ENCODE measurements around the gene KRCC1. TPM values are rescaled to one million over a fixed set of nuclear protein-coding genes. Genes with fewer than 3 reads are reported as not detected.
A peak's percentile ranks its signal among the peaks of the same experiment; 100 is the strongest.

The KRCC1 gene
- total RNA-seq, 1 donor = 43.2 TPM

DNA sequence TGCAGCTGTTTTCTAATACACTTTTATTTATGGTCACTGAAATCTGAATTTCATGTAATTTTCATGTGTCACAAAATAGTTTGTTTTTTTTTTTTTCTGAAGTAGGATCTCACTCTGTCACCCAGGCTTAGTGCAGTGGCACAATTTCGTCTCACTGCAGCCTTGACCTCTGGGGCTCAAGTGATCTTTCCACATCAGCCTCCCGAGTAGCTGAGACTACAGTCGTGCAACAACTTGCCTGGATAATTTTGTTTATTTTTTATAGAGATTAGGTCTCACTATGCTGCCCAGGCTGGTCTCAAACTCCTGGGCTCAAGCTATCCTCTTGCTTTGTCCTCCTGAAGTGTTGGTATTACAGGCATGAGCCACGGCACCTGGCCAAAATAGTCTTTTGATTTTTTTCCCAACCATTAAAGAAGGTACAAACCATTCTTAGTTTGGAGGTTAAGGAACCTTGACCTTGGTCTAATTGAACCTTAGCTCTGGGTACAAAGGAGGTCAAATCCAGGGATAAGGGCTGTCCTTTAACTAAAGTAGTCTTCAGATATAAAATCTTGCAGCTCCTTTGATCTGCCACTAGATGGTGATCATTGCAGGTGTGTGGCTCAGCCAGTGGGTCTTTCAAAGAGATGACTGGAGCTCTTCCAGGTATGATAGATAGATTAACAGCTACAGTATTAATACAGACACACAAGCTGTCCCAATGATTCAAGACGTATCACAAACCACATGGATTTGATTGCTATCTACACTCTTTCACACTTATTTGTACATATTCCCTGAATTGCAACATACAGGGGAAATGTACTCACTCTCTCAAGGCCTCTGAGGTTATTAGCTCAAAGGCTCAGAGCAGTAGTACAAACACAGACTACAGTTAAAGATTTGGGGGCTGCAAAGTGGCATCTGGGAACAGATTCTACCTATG is 4.7 kb upstream of the KRCC1 start:
- no peak overlapping the region for H3K4me3 ChIP-seq (ENCODE audit: low read depth, low read length)
- peak; percentile 52 for DNase-seq (ENCODE audit: low read depth)
- TF ChIP-seq, protein P1, sequence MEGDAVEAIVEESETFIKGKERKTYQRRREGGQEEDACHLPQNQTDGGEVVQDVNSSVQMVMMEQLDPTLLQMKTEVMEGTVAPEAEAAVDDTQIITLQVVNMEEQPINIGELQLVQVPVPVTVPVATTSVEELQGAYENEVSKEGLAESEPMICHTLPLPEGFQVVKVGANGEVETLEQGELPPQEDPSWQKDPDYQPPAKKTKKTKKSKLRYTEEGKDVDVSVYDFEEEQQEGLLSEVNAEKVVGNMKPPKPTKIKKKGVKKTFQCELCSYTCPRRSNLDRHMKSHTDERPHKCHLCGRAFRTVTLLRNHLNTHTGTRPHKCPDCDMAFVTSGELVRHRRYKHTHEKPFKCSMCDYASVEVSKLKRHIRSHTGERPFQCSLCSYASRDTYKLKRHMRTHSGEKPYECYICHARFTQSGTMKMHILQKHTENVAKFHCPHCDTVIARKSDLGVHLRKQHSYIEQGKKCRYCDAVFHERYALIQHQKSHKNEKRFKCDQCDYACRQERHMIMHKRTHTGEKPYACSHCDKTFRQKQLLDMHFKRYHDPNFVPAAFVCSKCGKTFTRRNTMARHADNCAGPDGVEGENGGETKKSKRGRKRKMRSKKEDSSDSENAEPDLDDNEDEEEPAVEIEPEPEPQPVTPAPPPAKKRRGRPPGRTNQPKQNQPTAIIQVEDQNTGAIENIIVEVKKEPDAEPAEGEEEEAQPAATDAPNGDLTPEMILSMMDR (IDR thresholded peaks at IDR 0.05; ENCODE audit: insufficient read depth, low read length) = peak; percentile 85

GRCh38 chr2:88058191-88058590 is 2.6 kb upstream of the KRCC1 start:
- no peak overlapping the region for H3K4me3 ChIP-seq (ENCODE audit: low read depth, low read length)
- TF ChIP-seq, protein P1 (IDR thresholded peaks at IDR 0.05; ENCODE audit: insufficient read depth, low read length) = no peak
- no peak for DNase-seq (ENCODE audit: low read depth)

- no peak overlapping the region for H3K4me3 ChIP-seq (ENCODE audit: low read depth, low read length)
- TF ChIP-seq, protein P1 (IDR thresholded peaks at IDR 0.05; ENCODE audit: insufficient read depth, low read length) = no peak
- DNase-seq (ENCODE audit: low read depth) = no peak
Measured at GRCh38 chr2:88057437-88057844, 1.9 kb upstream of the KRCC1 start.

DNA sequence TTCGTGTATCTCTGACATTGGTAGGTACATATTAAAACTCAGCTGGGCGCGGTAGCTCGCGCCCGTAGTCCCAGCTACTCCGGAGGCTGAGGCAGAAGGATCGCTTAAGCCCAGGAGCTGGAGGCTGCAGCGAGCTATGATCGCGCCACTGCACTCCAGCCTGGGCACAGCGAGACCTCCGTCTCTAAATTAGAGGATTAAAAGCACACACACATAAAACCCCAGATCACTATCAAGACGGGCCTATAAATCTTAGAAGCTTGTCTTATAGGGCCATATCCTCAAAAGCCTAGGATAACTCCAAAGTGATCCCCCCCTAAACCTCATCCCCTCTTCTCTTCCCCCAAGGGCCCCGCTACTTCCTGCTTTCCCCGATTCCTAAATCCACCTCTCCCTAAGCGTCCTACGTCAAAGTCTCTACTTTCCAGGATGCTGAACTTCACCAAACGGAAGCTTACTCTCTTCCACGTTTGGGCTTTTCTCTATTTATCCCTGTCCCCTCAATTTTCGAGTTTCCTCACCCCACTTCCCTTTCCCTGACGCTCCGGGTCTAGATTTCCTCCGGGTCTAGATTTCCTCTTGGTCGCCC is 707 bp downstream of the KRCC1 start:
- TF ChIP-seq, protein P1 (IDR thresholded peaks at IDR 0.05; ENCODE audit: insufficient read depth, low read length) = no peak
- DNase-seq (ENCODE audit: low read depth) = peak; percentile 52
- H3K4me3 ChIP-seq (ENCODE audit: low read depth, low read length) = peak overlapping the region; percentile 93

DNA sequence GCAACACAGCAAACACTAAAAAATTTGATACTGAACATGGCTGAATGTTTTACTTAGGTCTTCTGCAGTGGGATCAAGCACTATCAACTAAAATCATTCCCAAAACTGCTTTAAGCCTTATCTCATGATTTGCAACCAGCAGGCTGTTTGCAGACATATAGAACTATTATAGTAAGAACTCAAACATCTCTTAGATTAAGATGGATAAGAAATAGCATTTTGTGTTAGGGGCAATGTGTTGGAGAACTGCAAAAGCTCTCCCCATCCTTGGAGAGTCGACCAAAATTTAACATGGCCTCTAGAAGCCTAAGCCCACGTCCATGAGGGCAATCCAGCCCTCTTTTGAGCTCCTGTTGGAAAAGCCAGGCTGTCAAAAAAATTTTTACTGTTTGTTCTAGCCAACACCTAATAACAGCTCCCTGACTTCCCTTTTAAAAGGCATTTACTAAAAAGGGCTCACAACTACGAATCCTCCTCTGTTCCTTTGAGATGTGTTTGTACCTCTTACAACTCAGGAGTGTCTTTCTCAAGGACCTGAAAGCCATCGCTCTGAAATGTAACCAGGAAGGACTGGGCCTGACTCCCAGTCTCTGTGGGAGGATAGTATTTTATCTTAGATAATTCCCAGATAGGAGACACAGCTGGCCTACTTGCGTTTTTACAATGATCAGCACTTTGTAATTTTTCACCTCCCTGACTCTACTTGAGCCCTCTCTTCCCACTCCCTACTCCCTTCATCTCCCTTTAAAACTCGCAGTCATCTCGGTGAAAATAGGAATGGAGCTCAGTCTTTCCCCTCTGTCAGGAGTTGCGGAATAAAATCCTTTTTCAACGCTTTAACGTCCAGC is 1.4 kb downstream of the KRCC1 start:
- peak overlapping the region; percentile 93 for H3K4me3 ChIP-seq (ENCODE audit: low read depth, low read length)
- TF ChIP-seq, protein P1 (IDR thresholded peaks at IDR 0.05; ENCODE audit: insufficient read depth, low read length) = no peak
- DNase-seq (ENCODE audit: low read depth) = peak; percentile 30

GRCh38 chr2:88053296-88053695 is 2.3 kb downstream of the KRCC1 start:
- TF ChIP-seq, protein P1 (IDR thresholded peaks at IDR 0.05; ENCODE audit: insufficient read depth, low read length) = no peak
- DNase-seq (ENCODE audit: low read depth) = peak; percentile 75
- no peak overlapping the region for H3K4me3 ChIP-seq (ENCODE audit: low read depth, low read length)
